Suppressor macrophage treated with lipopolysaccharide for 1 hour (primary cell): ENCODE data around the gene LRRC47.

Source experiments
- DNase-seq, 3 donors: peaks; one replicate each; pipeline ENCODE4 v3.0.0-alpha.2; 2020 to 2022

Gene LRRC47

DNA sequence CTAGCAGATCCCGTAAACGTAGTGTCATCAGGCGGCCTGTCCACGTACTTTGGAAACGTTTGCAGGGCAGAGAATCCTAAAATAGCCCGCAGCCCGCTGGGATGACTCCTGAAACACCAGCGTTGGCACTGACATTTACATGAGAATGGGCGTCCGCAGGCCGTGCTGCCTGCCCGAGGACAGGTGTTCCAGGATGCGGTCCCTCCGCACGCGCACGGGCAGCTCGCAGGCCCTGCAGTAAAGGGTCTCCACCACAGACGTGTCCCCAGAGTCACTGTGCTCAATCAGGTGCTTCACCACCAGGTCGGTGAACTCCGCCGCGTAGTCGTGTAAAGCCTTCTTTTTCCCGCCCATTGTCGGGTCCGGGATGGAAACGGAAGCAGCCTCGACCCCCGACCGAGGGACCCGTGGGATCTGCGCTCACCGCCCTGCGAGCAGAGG, 49.9 kb downstream of the LRRC47 start:
- no peak for DNase-seq

GRCh38 chr1:3745590-3746381, 50.5 kb downstream of the LRRC47 start:
- DNase-seq, result no peak

GRCh38 chr1:3745071-3745470, 51.2 kb downstream of the LRRC47 start:
- no peak for DNase-seq

- no peak for DNase-seq
Observed at GRCh38 chr1:3744646-3745045, 51.7 kb downstream of the LRRC47 start.

GRCh38 chr1:3743826-3744225, 52.5 kb downstream of the LRRC47 start:
- DNase-seq, result no peak

GRCh38 chr1:3743421-3743820, 52.9 kb downstream of the LRRC47 start:
- peak in 1 of 3 donors; percentile 21 for DNase-seq

GRCh38 chr1:3742439-3743298, 53.6 kb downstream of the LRRC47 start:
- DNase-seq, result no peak

GRCh38 chr1:3741566-3742438, 54.5 kb downstream of the LRRC47 start:
- DNase-seq, result no peak

GRCh38 chr1:3740752-3741151, 55.5 kb downstream of the LRRC47 start:
- DNase-seq, result no peak

GRCh38 chr1:3740042-3740441, 56.3 kb downstream of the LRRC47 start:
- DNase-seq, result no peak

DNA sequence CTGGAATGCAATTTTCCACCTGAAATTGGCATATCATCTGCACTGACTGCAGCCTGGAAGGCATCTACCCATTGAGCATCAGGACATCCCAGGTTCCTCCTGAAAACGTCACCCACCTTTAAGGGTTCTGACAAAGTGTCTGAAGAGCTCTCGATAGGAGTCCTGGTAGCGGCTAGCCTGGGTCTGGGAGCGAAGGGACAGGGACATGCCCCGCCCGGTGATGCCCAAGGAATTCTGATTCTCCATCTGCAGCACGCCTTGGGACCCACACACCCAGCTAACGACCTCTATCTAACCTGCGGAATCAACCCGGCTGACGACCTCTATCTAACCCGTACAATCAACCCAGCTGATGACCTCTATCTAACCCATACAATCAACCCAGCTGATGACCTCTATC, 57.4 kb downstream of the LRRC47 start:
- DNase-seq, result no peak

DNA sequence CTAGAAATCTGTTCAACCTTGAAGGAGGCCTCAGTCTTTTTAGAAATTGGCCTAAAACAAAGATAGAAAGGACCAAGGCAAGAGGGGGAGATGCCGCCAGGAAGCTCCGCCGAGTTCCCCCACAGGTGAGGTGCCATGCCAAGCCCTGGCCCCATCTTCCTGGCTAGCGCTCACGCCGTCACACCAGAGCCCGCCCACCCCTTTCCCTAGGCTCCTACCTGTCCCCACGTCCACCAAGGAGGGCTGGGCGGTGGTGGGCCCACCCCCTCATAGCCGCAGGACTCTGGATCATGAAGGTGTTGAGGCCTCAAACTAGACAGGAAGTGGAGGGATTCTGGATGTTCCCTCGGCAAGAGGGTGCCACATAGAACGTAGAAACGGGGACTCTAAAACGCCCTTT, 59.6 kb downstream of the LRRC47 start:
- DNase-seq, result no peak

- peak in 1 of 3 donors; percentile 12 for DNase-seq
Observed at GRCh38 chr1:3736131-3736561, 60.2 kb downstream of the LRRC47 start.

DNA sequence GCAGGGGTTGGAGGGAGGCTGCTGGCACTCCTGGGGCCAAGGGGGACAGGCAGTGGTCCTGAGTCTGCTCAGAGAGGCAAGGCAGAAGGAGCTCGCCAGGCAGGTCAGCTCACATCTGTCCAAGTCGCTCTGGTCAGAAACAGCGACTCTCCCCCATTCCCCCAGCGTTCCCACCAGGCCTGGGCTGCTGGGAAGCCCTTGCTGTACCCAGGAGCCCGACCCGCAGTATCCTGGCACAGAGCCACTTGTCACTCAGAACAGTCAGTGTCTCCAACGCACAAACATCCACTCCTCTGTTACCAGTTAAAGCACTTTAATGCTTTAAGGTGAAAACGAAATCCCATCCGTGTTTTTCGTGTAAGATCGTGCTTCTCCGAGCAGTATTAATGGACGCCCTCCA, 60.6 kb downstream of the LRRC47 start:
- no peak for DNase-seq

GRCh38 chr1:3735027-3735681, 61.1 kb downstream of the LRRC47 start:
- no peak for DNase-seq

- DNase-seq, result no peak
Observed at GRCh38 chr1:3734602-3735001, 61.7 kb downstream of the LRRC47 start.

DNA sequence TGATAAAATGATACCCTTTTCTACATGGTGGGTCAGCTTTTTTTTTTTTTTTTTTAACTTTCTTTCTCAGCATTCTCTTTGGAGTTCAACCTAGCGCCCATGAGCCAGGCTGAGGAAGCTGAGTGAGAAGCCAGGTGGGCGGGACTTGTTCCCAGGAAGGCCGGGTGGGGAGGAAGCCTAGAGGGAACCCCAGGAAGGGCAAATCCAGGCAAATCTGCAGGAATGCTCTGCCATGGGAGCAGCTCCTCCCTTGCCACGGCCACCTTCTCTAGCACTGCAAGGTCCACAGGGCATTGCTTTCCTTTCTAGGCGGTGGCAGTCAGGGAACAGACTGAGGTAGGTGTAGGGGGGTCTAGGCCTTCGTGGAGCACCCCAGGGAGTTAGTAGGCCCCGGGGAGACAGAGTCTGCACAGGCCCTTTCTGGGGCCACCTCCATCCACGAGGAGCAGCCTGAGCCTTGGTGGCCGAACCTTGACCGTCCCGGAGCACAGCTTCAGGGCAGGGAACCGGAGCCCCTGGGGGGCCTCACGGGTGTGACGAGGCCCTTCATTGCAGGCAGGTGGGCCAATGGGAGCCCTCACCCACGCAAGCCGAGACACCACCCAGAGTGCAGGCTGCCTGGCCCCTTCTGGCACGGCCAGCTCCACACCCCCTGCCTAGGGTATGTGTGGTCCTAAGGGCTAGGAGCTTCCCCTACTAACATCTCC, 62.3 kb downstream of the LRRC47 start:
- DNase-seq, result no peak

- DNase-seq, result no peak
Observed at GRCh38 chr1:3733094-3733882, 63.0 kb downstream of the LRRC47 start.

- no peak for DNase-seq
Observed at GRCh38 chr1:3732434-3733093, 63.7 kb downstream of the LRRC47 start.
